Activated effector memory CD4-positive, alpha-beta T cell treated with Interleukin-2 at 50 U/mL for 16 hours (primary cell): ENCODE data around the gene SRRM1.
A peak's percentile ranks its signal among the peaks of the same experiment; 100 is the strongest.

ENCODE experiments used
- DNase-seq: peaks from one replicate; pipeline ENCODE4 v3.0.0-alpha.2; 2020

SRRM1 gene, protein sequence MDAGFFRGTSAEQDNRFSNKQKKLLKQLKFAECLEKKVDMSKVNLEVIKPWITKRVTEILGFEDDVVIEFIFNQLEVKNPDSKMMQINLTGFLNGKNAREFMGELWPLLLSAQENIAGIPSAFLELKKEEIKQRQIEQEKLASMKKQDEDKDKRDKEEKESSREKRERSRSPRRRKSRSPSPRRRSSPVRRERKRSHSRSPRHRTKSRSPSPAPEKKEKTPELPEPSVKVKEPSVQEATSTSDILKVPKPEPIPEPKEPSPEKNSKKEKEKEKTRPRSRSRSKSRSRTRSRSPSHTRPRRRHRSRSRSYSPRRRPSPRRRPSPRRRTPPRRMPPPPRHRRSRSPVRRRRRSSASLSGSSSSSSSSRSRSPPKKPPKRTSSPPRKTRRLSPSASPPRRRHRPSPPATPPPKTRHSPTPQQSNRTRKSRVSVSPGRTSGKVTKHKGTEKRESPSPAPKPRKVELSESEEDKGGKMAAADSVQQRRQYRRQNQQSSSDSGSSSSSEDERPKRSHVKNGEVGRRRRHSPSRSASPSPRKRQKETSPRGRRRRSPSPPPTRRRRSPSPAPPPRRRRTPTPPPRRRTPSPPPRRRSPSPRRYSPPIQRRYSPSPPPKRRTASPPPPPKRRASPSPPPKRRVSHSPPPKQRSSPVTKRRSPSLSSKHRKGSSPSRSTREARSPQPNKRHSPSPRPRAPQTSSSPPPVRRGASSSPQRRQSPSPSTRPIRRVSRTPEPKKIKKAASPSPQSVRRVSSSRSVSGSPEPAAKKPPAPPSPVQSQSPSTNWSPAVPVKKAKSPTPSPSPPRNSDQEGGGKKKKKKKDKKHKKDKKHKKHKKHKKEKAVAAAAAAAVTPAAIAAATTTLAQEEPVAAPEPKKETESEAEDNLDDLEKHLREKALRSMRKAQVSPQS

DNA sequence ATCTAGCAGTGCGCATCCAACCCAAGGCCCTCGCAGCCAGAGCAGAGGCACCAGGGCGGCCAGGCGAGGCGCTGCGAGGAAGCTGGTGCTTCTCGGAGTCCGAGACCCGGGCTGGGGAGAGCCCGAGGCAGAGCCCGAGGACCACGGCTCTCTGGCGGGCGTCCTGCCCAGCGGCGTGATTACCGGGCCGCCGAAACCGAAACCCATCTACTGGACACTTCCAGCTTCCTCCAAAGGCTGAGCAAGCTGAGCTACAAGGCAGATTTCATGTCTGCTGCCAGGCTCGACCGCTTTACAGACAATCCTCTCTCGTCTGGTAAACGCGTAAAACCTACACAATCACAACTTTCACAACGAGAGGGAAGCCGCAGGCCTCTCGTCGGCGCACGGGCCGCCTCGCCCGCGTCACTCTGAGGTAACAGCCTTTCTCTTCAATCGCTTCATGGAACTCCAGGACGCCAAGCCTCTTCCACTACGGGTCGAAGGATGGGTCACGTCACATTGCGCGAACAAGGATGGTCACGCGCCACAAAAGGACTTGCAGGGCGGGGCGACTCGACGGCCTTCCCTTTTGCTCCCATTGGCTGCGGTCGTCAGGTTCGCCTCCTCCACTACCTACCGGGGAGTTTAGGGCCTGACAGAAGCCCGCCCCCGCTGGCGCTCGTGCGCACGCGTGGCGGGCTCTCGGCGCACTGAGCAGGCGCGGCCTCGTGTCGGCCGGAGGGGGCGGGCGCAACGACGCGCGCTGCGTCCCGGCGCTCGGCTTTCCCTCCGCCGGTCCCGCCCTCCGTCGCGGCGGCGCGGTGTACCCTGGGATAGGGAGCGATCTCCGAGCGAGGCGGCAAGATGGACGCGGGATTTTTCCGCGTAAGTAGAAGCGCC, at the start of gene SRRM1:
Gene SRRM1 (plus strand): TSS at position 822 of the 882 bp plus-strand sequence. CDS start 25 bp downstream, at position 847.
- DNase-seq = peak; percentile 98

DNA sequence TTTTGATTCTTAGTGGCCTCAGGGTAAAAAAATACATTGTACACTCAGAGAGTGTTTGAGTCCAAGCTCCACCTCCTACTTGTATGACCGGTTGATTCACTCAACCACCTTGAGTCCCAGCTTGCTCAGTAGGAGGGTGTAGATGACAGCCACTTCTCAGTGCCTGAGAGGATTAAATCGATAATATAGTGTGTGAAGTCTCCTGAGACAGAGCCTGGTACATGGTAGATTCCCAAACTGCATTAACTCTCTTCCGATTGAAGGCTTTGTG, 48.8 kb upstream of the SRRM1 start:
- DNase-seq = no peak

DNA sequence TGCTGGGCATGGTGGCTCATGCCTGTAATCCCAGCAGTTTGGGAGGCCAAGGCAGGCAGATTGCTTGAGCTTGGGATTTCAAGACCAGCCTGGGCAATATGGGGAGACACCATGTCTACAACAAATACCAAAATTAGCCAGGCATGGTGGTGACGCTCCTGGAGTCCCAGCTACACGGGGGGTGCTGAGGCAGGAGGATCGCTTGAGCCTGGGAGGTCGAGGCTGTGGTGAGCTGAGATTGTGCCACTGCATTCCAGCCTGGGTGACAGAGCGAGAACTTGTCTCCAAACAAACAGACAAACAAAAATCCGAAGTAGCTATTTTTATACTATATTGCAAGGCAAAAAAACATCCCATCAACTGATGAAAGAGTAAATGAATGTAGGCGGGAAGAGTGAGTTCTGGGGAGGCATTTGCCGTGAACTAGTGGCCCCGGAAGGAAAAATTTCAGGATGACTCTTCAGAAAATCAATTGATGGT, 46.7 kb upstream of the SRRM1 start:
- no peak for DNase-seq

DNA sequence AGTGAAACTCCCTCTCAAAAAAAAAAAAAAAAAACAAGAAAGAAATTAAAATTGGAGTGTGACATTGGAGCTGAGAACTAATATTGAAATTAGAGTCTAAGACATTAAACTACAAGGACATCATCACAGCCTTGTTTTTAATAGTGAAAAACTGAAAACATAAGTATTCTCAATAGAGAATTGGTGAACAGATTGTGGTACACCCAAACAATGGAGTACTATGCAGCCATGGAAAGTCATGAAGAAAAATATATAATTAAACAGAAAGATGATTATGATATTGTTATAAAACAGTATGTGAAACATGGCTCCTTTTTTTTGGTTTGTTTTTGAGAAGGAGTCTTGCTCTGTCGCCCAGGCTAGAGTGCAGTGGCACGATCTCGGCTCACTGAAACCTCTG, 43.8 kb upstream of the SRRM1 start:
- no peak for DNase-seq

DNA sequence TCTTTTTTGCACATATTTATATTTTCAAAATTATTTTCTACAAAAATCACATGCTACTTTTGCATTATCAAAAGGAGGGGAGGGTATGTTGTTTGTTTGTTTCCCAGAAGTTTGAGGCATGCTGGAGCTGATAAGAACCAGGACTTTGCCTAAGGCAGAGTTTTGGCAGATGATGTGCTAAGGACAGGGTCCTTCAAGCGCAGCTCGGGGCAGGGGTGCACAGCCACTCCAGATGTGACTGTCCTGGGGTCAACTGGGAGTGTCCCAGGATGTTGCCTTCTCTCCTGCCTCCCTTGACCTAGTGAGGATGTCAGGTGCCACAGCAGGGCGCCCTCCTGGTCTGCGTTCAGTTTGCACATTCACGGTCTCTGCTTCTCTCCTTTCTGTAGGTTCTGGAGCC, 42.6 kb upstream of the SRRM1 start:
- no peak for DNase-seq

DNA sequence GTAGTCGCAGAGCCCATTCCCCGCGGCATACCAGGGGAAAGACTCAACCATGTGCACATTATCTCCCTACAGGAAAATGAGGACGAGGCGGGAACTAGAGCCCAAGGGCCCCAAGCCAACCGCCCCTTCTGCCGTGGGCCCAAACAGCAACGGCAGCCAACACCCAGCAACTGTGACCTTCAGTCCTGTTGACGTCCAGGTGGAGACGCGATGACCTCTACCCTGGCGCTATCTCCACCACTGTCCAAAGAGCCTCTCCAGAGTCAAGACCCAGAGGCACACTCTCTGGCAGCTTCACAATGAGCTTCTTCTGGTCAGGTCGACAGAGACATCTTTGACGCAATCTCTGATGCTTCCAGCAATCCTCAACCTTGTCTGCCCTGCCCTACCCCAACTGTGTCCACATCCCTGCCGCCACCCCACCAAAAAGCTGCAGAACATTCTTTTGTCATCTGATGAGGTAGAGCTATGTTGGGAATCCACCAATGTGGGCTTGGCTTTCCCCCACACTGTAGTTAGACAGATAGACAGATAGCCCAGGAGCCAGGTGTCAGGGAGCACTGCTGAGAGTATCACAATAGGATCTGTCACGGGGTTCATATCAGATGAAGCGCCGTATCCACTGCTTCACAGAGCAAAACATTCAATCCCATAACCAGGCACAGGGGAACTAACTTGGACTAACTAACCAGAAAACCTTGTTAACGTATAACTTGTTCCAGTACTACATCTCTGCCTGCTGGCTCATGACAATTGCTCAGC, 37.4 kb upstream of the SRRM1 start:
- no peak for DNase-seq

DNA sequence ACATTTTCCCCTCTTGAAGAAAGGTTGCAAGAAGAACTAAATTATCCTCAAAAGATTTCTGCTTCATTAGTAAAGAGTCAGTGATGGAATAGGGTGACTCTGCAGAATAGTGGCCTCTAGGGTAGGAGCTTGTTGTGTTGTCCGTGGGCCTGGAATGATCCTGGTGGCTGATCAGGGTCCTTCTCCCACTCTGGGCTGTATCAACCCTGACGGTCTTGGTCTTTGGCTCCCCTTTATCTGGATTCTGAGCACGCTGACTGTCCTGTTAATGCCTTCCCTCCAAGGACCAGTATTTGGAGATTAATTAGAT, 36.9 kb upstream of the SRRM1 start:
- DNase-seq = no peak

DNA sequence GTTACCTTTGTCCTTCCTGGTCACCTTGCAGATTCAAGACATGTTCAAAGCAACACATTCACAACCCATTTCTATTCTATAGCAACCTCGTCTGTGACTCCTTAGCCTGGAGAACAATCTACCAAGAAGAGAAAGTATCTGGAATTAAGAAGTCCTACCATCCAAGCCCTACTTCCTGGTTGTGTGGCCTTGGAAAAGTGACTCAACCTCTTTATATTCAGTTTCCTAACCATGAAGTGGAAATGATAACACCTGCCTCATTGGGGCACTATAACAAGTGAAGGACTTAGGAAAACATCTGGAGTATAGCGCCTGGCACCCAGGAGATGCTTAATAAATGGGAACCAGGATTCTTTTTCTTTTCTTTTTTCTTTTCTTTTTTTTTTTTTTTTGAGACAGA, 36.5 kb upstream of the SRRM1 start:
- DNase-seq = no peak

DNA sequence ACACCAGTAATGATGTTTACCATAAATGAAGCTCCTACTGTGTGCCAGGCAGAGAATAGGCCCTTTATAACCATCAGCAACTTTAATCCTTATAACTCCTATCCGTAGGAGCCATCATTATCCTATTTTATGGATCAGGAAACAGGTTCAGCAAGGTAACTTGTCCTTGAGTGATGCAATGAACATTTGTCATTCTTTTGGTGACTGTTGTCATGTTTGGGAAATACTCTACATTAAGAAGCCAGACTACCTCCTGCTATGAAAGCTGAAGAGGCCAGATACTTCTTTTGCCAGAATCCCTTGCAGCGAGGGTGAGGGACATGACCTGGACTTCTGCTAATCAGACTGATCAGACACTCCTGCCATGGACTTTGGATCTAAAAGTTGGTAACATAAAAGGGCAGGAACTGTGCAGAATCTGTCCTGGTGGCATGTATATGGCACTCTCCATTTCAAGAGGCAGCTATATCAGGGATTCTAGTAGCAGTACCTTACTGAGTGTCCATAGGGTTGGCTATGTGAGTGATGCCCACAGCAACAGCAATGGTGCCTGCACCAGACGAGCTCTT, 33.1 kb upstream of the SRRM1 start:
- no peak for DNase-seq

DNA sequence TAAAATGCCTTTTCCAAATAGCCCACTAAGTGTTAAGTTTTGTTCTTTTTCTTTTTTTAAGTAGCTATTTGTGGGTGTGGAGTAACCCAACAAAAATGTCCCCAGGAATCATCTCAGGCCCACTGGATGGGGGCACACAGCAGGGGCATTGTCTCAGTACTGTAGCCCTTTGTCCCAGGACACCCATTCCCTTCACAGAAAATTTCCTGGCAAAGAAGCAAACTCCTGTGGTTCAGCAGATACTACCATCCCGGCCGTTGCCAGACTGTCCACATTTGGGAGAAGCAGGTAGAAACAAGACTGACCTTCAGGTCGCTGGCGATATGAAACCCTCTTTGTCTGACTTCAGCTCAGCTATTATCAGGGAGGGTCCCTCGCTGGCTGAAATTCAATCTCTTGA, 23.7 kb upstream of the SRRM1 start:
- no peak for DNase-seq

DNA sequence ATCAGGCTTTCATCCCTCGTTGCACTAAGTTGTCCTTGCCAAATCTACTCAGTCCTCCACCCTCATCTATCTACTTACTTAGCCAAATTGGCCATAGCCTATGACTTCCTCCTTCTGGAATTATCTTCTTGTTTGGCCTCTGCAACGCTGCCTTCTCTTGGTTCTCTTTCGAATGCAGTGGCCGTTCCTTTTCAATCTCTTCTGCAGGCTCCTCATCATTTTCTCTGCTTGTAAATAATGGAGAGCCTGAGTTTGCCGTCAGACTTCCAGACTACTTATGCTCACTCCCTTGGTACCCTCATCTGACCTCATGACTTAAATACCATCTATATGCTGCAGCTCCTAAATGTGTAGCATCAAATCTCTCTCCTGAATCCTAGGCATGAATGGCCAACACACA, 22.4 kb upstream of the SRRM1 start:
- no peak for DNase-seq

DNA sequence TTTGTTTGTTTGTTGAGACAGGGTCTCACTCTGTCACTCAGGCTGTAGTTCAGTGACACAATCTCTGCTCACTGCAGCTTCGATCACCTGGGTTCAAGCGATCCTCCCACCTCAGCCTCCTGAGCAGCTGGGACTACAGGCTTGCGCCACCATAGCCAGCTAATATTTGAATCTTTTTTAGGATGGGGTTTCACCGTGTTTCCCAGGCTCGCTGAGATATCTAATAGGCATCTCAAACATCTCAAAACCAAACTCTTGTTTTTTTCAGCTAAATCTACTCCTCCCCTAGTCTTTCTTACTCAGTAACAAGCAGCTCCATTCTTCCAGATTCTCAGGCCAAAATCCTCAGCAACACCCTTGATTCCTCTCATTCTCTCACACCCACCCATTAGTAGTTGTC, 22.0 kb upstream of the SRRM1 start:
- DNase-seq = no peak

DNA sequence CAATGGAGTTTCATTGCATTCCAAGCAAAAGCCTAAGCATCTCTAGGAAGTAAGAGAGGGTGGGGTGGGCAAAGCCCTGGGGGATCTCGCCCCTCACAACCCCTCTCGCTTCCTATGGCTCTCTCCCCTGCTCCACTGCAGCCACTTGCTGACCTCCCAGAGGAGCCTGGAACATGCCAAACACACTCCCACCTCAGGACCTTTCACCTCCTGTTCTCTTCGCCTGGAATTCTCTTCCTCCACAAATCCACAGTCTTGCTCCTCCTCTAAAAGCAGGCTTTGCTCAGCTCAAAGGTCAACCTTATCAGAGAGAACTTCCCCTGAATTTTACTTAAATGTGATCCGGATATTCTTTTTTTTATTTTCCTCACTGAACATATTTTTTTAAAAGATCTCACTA, 20.9 kb upstream of the SRRM1 start:
- no peak for DNase-seq

DNA sequence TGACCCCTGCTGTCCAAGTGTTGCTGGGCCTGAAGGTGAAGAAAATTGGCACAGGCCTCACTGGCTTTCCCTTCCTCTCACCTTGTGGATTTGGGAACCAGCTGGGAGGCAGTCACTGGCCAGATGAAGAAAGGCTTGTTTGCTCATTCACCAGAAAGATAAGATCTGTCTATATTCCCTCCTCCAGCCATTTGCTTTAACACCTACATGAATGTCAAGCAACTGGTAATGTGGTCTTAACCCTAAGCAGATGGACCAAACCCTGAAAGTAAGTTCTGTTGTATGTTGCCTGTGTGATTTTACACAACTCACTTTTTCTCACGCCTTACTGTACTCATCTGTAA, 10.3 kb upstream of the SRRM1 start:
- no peak for DNase-seq

DNA sequence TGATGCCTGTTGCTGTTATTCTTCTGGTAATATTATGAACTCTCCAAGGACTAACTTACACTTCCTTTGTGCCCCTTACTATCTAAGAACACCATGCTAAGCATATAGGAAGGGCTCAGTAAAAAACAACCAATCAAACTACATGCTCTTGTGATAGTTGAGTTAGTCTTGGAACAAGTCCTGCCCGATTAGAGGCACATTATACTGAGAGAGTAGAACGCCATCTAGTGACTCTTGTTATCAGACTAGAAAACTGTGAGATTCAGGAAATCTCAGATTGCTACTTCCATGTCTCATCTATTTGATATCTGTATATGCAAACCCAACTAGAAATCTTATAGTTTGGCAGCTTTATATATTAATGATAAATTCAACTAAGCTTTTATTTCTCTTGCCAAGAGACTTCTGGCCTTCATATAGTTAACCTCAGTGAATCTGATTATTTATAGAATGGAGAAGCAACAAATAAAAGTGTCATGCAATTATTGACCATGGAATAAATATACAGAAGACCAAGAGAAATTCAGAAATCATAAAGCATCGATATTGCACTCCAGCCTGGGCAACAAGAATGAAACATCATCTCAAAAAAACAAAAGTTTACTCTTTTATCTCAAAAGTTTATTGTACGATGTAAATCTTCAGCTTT, 7.8 kb upstream of the SRRM1 start:
- DNase-seq = no peak

DNA sequence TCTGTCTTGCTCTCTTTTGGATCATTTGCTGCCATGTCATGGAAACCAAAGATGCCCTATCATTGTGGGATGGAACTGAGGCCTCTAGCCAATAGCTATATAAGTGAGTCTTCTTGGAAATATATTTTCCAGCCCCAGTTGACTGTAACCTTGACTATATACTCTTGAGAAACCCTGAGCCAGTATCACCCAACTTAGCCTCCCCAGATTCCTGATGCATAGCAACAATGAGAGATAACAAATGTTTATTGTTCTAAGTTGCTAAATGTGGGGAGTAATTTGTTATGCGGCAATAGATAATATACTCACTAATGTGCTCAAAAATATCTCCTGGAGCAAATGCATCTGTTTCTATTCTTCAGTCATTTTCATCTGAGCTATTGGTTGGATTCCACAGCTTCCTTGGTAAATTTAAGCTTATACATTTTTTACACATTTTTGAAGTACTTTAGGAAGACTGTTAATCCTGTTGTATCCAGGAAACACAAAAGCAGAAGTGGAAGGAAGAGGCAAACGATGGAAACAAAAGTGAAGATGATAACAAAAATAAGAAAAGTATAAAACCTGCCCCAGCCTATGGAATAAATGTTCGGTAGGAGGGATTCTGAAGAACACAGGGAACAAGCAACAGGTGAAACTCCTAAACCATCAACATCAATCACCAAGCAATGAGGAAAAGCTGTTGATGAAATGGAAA, 6.3 kb upstream of the SRRM1 start:
- no peak for DNase-seq

DNA sequence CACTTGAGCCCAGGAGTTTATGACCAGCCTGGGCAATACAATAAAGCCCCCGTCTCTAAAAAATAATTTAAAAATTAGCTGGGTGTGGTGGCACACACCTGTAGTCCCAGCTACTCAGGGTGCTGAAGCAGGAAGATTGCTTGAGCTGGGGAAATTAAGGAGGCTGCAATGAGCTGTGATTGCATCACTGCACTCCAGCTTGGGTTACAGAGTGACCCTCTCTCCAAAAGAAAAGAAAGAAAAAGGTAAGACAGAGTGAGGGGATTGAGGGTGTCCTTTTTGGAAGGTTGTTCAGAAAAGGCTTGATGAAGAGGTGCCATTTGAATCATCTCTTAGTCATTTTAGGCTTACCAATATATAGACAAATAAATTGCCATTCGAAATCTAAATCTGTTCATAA, 4.0 kb upstream of the SRRM1 start:
- no peak for DNase-seq

DNA sequence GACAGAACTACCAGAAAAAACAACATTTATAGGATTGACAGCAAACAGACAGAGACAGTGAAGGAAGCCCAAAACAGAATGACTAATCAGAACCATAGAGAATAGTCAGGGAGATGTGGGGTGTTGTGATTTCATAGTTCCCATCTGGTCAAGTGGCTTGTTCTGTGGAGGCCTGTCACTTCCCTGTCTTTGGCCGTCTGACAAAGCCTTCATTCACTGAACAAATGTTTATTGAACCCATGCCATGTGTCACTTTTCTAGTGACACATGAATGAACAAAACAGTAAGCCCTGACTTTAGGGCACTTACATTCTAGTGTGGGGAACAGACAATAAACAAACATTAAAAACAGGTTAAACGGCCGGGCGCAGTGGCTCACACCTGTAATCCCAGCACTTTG, 3.2 kb upstream of the SRRM1 start:
- no peak for DNase-seq

DNA sequence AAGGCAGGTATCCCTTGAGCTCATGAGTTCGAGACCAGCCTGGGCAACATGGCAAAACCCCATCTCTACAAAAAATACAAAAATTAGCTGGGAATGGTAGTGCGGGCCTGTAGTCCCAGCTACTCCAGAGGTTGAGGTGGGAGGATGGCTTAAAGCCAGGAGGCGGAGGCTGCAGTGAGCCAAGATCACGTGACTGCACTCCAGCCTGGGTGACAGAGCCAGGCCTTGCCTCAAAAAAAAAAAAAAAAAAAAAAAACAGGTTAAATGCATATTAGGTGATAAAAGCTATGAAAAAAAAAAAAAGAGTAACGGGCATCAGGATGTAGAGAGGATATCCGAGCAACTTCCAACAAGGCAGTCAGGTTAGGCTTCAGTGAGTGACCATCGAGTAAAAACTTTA, 2.8 kb upstream of the SRRM1 start:
- no peak for DNase-seq

DNA sequence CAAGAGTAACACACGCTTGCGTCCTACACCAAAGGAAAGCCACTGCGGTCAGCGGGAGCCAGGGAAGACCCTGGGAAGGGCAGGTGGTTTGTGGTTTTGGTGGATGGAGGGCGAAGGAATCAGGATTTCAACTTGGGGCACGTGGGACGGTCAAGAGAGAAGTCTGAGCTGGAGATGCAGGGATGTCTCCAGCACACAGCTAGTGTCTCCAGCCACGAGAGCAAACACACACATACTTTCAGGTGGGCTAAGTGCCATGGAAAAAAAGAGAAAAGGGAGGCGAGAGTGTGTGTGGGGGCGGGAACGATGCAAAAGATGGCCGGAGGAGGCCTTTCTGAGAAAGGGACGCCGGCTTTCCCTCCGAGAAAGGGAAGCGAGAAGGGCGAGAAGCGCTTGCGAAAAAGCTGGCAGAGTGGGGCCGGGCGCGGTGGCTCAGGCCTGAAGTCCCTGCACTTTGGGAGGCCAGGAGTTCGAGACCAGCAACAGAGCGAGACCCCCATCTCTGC, 1.4 kb upstream of the SRRM1 start:
- DNase-seq = no peak
